ENCODE measurements around the gene ZNF487. TPM values are rescaled to one million over a fixed set of nuclear protein-coding genes. Genes with fewer than 3 reads are reported as not detected.

Gene ZNF487
- polyA plus RNA-seq, 2 of the 4 experiments (the other 2 are of a cell fraction): 4.3 to 7.2 TPM

DNA sequence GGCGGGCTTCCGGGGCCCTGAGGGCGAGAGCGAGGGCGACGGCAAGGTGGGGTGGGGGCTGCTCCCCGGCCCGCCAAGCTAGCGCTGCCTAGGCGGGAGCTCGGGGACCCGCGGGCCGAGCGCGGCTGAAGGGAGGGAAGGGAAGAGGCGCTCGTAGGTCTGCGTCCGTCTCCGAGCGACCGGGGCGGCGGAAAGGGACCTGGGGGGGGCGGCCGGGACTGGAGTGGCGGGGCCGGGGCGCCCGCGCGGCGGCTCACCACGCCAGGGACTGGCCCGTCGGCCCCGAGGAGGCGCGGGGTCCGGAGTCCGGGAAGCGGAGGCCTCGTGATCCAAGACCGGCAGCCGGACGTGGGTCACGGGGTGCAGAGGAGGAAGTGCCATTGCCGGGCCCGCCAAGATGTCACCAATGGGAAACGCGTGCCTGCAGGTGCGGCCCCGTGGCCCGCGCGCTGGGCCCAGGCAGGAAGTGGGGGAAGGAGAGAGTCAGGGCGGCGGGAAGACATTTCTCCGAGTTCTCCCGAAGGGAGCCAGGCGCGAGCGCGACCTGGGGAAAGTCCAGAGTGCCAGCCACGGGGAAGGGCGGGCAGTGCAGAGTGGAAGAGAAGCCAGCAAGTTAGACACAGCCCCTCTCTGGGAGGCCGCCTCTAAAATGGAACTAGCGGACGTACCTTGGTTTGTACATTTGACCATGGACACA is 39.8 kb upstream of the ZNF487 start (continued):
- TF ChIP-seq, protein P1, sequence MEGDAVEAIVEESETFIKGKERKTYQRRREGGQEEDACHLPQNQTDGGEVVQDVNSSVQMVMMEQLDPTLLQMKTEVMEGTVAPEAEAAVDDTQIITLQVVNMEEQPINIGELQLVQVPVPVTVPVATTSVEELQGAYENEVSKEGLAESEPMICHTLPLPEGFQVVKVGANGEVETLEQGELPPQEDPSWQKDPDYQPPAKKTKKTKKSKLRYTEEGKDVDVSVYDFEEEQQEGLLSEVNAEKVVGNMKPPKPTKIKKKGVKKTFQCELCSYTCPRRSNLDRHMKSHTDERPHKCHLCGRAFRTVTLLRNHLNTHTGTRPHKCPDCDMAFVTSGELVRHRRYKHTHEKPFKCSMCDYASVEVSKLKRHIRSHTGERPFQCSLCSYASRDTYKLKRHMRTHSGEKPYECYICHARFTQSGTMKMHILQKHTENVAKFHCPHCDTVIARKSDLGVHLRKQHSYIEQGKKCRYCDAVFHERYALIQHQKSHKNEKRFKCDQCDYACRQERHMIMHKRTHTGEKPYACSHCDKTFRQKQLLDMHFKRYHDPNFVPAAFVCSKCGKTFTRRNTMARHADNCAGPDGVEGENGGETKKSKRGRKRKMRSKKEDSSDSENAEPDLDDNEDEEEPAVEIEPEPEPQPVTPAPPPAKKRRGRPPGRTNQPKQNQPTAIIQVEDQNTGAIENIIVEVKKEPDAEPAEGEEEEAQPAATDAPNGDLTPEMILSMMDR (IDR thresholded peaks at IDR 0.05): no peak
- peak; percentile 85; the same call in 1 of the 2 replicates for TF ChIP-seq POLR2AphosphoS2 (conservative IDR thresholded peaks at IDR 0.05; ENCODE audit: low read length)
- no peak for TF ChIP-seq KDM5A (IDR thresholded peaks at IDR 0.05)
- peak; percentile 83 for TF ChIP-seq EHF (CRISPR knock-in tag; IDR thresholded peaks at IDR 0.05)
- peak; percentile 74; the same call in 1 of the 2 replicates for TF ChIP-seq HOXB5 (CRISPR knock-in tag; IDR thresholded peaks at IDR 0.05)
- TF ChIP-seq RFX5 (IDR thresholded peaks at IDR 0.05): no peak
- no peak for TF ChIP-seq HMGXB4 (CRISPR knock-in tag; IDR thresholded peaks at IDR 0.05; ENCODE audit: borderline replicate concordance)
- no peak for TF ChIP-seq CEBPB (IDR thresholded peaks at IDR 0.05)
- TF ChIP-seq MAFK (IDR thresholded peaks at IDR 0.05; ENCODE audit: partially characterized antibody): no peak
- TF ChIP-seq, protein P2, sequence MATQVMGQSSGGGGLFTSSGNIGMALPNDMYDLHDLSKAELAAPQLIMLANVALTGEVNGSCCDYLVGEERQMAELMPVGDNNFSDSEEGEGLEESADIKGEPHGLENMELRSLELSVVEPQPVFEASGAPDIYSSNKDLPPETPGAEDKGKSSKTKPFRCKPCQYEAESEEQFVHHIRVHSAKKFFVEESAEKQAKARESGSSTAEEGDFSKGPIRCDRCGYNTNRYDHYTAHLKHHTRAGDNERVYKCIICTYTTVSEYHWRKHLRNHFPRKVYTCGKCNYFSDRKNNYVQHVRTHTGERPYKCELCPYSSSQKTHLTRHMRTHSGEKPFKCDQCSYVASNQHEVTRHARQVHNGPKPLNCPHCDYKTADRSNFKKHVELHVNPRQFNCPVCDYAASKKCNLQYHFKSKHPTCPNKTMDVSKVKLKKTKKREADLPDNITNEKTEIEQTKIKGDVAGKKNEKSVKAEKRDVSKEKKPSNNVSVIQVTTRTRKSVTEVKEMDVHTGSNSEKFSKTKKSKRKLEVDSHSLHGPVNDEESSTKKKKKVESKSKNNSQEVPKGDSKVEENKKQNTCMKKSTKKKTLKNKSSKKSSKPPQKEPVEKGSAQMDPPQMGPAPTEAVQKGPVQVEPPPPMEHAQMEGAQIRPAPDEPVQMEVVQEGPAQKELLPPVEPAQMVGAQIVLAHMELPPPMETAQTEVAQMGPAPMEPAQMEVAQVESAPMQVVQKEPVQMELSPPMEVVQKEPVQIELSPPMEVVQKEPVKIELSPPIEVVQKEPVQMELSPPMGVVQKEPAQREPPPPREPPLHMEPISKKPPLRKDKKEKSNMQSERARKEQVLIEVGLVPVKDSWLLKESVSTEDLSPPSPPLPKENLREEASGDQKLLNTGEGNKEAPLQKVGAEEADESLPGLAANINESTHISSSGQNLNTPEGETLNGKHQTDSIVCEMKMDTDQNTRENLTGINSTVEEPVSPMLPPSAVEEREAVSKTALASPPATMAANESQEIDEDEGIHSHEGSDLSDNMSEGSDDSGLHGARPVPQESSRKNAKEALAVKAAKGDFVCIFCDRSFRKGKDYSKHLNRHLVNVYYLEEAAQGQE (IDR thresholded peaks at IDR 0.05): peak; percentile 37; the same call in 1 of the 2 replicates
- TF ChIP-seq JUN (IDR thresholded peaks at IDR 0.05): peak; percentile 55 to 93; a peak in 4 of 5 replicates
- TF ChIP-seq NR3C1 (IDR thresholded peaks at IDR 0.05): no peak
- TF ChIP-seq ATOH8 (CRISPR knock-in tag; IDR thresholded peaks at IDR 0.05; ENCODE audit: low read depth): 0 out of 2 replicates have a peak, but pooled peaks have one; percentile 14
- no peak for TF ChIP-seq ZSCAN20 (CRISPR knock-in tag; IDR thresholded peaks at IDR 0.05)
- TF ChIP-seq BCL3 (IDR thresholded peaks at IDR 0.05): 0 out of 3 replicates have a peak, but pooled peaks have one; percentile 45
- TF ChIP-seq MYC (IDR thresholded peaks at IDR 0.05; ENCODE audit: borderline replicate concordance, low read length): peak; percentile 91
- no peak for TF ChIP-seq MAZ (IDR thresholded peaks at IDR 0.05; ENCODE audit: borderline replicate concordance, low read depth, low read length)
- TF ChIP-seq ZFP36 (IDR thresholded peaks at IDR 0.05; ENCODE audit: borderline replicate concordance, partially characterized antibody): no peak
- no peak for TF ChIP-seq NFE2L2 (conservative IDR thresholded peaks at IDR 0.05; ENCODE audit: low read length)
- no peak for TF ChIP-seq CBX8 (IDR thresholded peaks at IDR 0.05)
- no peak for TF ChIP-seq EP300 (IDR thresholded peaks at IDR 0.05)
- TF ChIP-seq EHMT2 (IDR thresholded peaks at IDR 0.05; ENCODE audit: low read depth): no peak
- no peak for TF ChIP-seq KDM1A (IDR thresholded peaks at IDR 0.05; ENCODE audit: low read depth)
- peak; percentile 94 for TF ChIP-seq USF2 (IDR thresholded peaks at IDR 0.05)
- TF ChIP-seq RCOR1 (IDR thresholded peaks at IDR 0.05; ENCODE audit: low read depth, low read length): no peak
- no peak for TF ChIP-seq HDAC2 (IDR thresholded peaks at IDR 0.05)
- no peak for TF ChIP-seq PBX3 (IDR thresholded peaks at IDR 0.05)
- TF ChIP-seq ZC3H11A (IDR thresholded peaks at IDR 0.05): no peak
- TF ChIP-seq, protein P3, sequence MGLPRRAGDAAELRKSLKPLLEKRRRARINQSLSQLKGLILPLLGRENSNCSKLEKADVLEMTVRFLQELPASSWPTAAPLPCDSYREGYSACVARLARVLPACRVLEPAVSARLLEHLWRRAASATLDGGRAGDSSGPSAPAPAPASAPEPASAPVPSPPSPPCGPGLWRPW (IDR thresholded peaks at IDR 0.05): no peak
- TF ChIP-seq TFCP2L1 (CRISPR knock-in tag; IDR thresholded peaks at IDR 0.05): no peak
- peak; percentile 70; the same call in 1 of the 2 replicates for TF ChIP-seq NPAS2 (CRISPR knock-in tag; IDR thresholded peaks at IDR 0.05; ENCODE audit: borderline replicate concordance)

Measured in A549 (cell line).